Prostate gland (tissue), 2 donors: Measurements from ENCODE around the gene DOCK3.

Experiments
- CTCF ChIP-seq, 4 experiments: fragments of 200-600 bp in 2 of 4; fragments of 450-650 bp in 2 of 4; sonication (generic) in 2 of 4; IDR thresholded peaks; 1 replicate in 3 of 4; 2 replicates in 1 of 4; pipeline ENCODE4 v1.5.1; 2016 to 2019; ENCODE audit warnings: antibody characterized with exemption in 4 of 4, mild to moderate bottlenecking in 2 of 4, moderate library complexity in 2 of 4
- POLR2A ChIP-seq: fragments of 450-650 bp; IDR thresholded peaks from one replicate; pipeline ENCODE4 v1.6.1; 2016; ENCODE audit warnings: antibody characterized with exemption, mild to moderate bottlenecking
- POLR2AphosphoS5 ChIP-seq: sonication (generic); formaldehyde crosslinking; IDR thresholded peaks from one replicate; pipeline ENCODE4 v1.6.1; 2017; ENCODE audit warnings: antibody characterized with exemption

GRCh38 chr3:50971487-50971924 is 296.8 kb downstream of the DOCK3 start:
- TF ChIP-seq CTCF (IDR thresholded peaks at IDR 0.05) (peak; percentile 25 to 85 (median 78)), POLR2AphosphoS5 (no peak), POLR2A (no peak)
